A549 treated with AZD2906 at 1 μM for 4 hours (cell line): ENCODE data around the gene BHLHE40. TPM values are rescaled to one million over a fixed set of nuclear protein-coding genes. Genes with fewer than 3 reads are reported as not detected.

Source experiments
- total RNA-seq: library from RNA; stranded (reverse); fragments of 200-300 nt; extraction: Qiagen RNA extraction; gene quantifications from 5 replicates; pipeline ENCODE4 v1.2.3, GENCODE V29; 2022

The BHLHE40 gene
- total RNA-seq = 53.2 to 63.3 TPM (median 57.9 TPM) in 5 replicates

GRCh38 chr3:4979428-4980228, at the start of gene BHLHE40:
Gene BHLHE40 (plus strand): TSS chr3:4979437. CDS start chr3:4979719, 282 bp downstream.

Other genes with a start within 250 kb of the BHLHE40 start
- gene ARL8B, start 142.9 kb downstream of the BHLHE40 start, total RNA-seq = 60.8 to 68.9 TPM (median 62.5 TPM) in 5 replicates
- 15.9 to 21.2 TPM (median 16.5 TPM) in 5 replicates for gene EDEM1, start 208.3 kb downstream of the BHLHE40 start, total RNA-seq